SK-N-SH treated with all-trans-retinoic acid at 6 μM for 48 hours (cell line): ENCODE results near the gene NUMB.

Experiments used
- ATAC-seq: fragments of 200-7000 bp; cut with Tn5 transposase; 3 replicates; pipeline ENCODE4 v1.9.1; 2020; ENCODE audit warnings: mild to moderate bottlenecking, moderate library complexity
- ARNTL ChIP-seq: fragments of 450-650 bp; formaldehyde crosslinking; IDR thresholded peaks from 2 replicates; pipeline ENCODE4 v1.5.0; 2020; ENCODE audit warnings: low read depth, mild to moderate bottlenecking, moderate library complexity, borderline replicate concordance
- BACH2 ChIP-seq: fragments of 250-450 bp; sonication (Bioruptor Pico); IDR thresholded peaks from 2 replicates; pipeline ENCODE4 v1.9.0; 2021; ENCODE audit warnings: mild to moderate bottlenecking, borderline replicate concordance
- CREB5 ChIP-seq: fragments of 250-450 bp; sonication (Bioruptor Pico); IDR thresholded peaks from 2 replicates; pipeline ENCODE4 v1.5.1; 2020; ENCODE audit warnings: low read depth, mild to moderate bottlenecking, moderate library complexity
- CSDC2 ChIP-seq: fragments of 250-450 bp; sonication (Bioruptor Pico); IDR thresholded peaks from 2 replicates; pipeline ENCODE4 v1.5.0; 2020; ENCODE audit warnings: mild to moderate bottlenecking, moderate library complexity
- ISL1 ChIP-seq: fragments of 250-450 bp; sonication (Bioruptor Pico); IDR thresholded peaks from 2 replicates; pipeline ENCODE4 v2.1.2; 2022; ENCODE audit warnings: mild to moderate bottlenecking, moderate library complexity
- OSR1 ChIP-seq: fragments of 250-450 bp; sonication (Bioruptor Pico); IDR thresholded peaks from 2 replicates; pipeline ENCODE4 v1.8.0; 2022; ENCODE audit warnings: moderate library complexity, mild to moderate bottlenecking, inconsistent platforms
- PATZ1 ChIP-seq: fragments of 250-450 bp; sonication (Bioruptor Pico); IDR thresholded peaks from 2 replicates; pipeline ENCODE4 v1.8.0; 2020; ENCODE audit warnings: mild to moderate bottlenecking, moderate library complexity, borderline replicate concordance
- RARB ChIP-seq: fragments of 250-450 bp; sonication (Bioruptor Pico); IDR thresholded peaks from 2 replicates; pipeline ENCODE4 v1.8.0; 2021; ENCODE audit warnings: mild to moderate bottlenecking, moderate library complexity
- SNAI2 ChIP-seq: fragments of 250-450 bp; sonication (Bioruptor Pico); IDR thresholded peaks from 2 replicates; pipeline ENCODE4 v1.5.0; 2020; ENCODE audit warnings: mild to moderate bottlenecking, moderate library complexity
- TCF4 ChIP-seq: fragments of 250-450 bp; sonication (Bioruptor Pico); IDR thresholded peaks from 2 replicates; pipeline ENCODE4 v1.8.0; 2021; ENCODE audit warnings: mild to moderate bottlenecking, moderate library complexity, borderline replicate concordance
- TSHZ2 ChIP-seq: fragments of 250-450 bp; sonication (Bioruptor Pico); IDR thresholded peaks from 2 replicates; pipeline ENCODE4 v1.5.0; 2020; ENCODE audit warnings: mild to moderate bottlenecking, moderate library complexity
- ZC3H10 ChIP-seq: fragments of 250-450 bp; sonication (Bioruptor Pico); IDR thresholded peaks from 2 replicates; pipeline ENCODE4 v1.5.1; 2021; ENCODE audit warnings: mild to moderate bottlenecking, moderate library complexity
- ZFP3 ChIP-seq: fragments of 250-450 bp; sonication (Bioruptor Pico); IDR thresholded peaks from 2 replicates; pipeline ENCODE4 v1.5.0; 2020; ENCODE audit warnings: mild to moderate bottlenecking, moderate library complexity
- ZFP30 ChIP-seq: fragments of 450-650 bp; formaldehyde crosslinking; IDR thresholded peaks from 2 replicates; pipeline ENCODE4 v1.5.0; 2022; ENCODE audit warnings: mild to moderate bottlenecking, moderate library complexity
- ZNF8 ChIP-seq: fragments of 450-650 bp; formaldehyde crosslinking; IDR thresholded peaks from 2 replicates; pipeline ENCODE4 v1.5.0; 2020; ENCODE audit warnings: mild to moderate bottlenecking, moderate library complexity

NUMB gene

DNA sequence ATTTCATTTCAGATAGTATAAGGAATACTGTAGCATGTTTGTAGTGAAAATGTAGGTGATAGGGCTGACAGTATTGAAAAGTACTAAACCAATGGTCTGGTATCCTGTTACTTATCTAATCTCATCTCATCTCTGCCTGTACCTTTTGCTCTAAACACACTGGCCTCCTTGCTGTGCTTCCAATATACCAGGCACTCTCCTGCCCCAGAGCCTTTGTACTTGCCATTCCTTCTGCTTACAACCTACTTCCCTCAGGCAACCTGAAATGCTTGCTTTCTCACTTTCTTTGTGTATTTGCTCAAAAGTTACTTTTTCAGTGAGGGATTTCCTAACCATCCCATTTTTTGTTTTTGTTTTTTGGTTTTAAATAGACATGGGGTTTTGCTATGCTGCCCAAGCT lies 119.1 kb downstream of the NUMB start:
- ATAC-seq, result no peak
- no peak for TF ChIP-seq CSDC2 (CRISPR knock-in tag)
- TF ChIP-seq SNAI2, result no peak
- TF ChIP-seq BACH2 (CRISPR knock-in tag), result no peak
- no peak for TF ChIP-seq ZFP30
- no peak for TF ChIP-seq ZNF8 (CRISPR knock-in tag)
- TF ChIP-seq TSHZ2, result no peak
- TF ChIP-seq OSR1 (CRISPR knock-in tag), result no peak
- no peak for TF ChIP-seq ZFP3
- TF ChIP-seq ARNTL (CRISPR knock-in tag), result no peak
- no peak for TF ChIP-seq RARB (CRISPR knock-in tag)
- no peak for TF ChIP-seq CREB5
- TF ChIP-seq TCF4 (CRISPR knock-in tag), result no peak
- TF ChIP-seq, all 23 proteins: peak for 0

DNA sequence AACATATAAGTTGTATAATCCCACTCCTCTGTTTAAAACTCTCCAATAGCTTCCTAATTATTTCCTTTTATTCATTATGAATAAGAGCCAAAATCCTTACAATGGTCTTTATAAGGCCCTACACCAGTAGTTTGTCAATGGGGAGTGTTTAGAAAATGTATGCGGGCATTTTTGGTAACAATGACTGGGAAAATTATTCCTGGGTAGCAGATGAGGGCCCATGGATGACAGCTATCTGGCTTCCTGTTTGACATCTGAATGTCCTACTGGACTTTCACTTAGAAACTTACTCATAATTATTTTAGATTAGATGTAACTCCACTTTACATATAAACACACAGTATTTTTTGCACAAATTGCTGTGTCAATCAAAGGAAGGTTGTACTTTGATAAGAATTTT lies 119.8 kb downstream of the NUMB start:
- ATAC-seq, result no peak
- TF ChIP-seq CREB5 (no peak), TCF4 (CRISPR knock-in tag) (no peak), ZC3H10 (no peak), TSHZ2 (no peak), BACH2 (CRISPR knock-in tag) (no peak)
- TF ChIP-seq, all 23 proteins: peak for 0

DNA sequence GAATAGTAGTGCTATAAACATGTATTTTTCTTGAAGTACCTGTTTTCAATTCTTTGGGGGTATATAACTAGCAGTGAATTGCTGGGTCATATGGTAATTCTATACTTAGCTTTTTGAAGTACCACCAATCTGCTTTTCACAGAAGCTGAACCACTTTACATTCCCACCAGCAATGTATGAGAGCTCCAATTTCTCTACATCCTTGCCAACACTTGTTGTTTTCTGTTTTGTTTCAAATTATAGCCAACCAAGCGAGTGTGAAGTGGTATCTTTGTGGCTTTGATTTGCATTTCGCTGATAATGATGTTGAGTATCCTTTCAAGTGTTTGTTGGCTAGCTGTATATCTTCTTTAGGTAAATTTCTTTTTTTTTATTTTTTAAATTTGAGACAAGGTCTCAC lies 125.3 kb downstream of the NUMB start:
- TF ChIP-seq OSR1 (CRISPR knock-in tag) (no peak), PATZ1 (CRISPR knock-in tag) (no peak)
- TF ChIP-seq, all 23 proteins: peak for 0
- no peak for ATAC-seq

DNA sequence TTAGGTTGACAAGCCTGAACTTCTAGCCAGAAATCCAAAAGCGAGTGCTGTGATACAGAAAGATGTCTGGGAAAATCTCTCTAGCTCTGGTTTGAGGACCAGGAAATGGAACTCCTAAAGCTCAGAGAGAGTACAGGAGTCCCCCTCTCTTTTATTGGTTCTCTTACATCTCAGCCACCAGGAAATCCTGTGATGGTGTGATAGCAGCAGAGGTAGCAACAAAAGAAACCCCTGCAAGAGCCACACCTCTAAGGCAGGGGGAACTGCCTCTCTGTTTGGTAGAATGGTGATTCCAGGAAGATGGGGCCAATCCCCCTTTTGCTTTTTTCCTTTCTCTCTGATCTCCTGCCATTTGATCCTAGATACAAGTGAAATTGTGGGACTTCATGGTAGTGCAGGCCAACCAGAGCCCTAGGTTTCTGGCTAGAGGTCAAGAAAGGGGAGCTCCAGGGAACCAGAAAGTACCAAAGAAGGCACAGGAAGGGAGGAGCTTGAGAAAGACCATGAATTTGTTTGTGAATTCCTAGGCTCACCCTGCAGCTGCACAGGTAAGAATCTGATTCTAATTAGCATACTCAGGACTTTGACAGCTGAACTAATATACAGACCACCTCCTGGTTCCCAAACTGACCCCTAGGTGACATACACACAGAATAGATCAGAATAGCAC lies 132.6 kb downstream of the NUMB start:
- TF ChIP-seq ISL1 (CRISPR knock-in tag) (no peak), TCF4 (CRISPR knock-in tag) (no peak), CSDC2 (CRISPR knock-in tag) (no peak), BACH2 (CRISPR knock-in tag) (no peak), ZFP3 (no peak), ZNF8 (CRISPR knock-in tag) (no peak)
- TF ChIP-seq, all 23 proteins: peak for 0
- ATAC-seq, result no peak
